Activated CD4-positive, alpha-beta T cell treated with anti-CD3 and anti-CD28 coated beads for 1 hour (primary cell): ENCODE results near the gene POM121L12.

Experiments used
- DNase-seq: peaks from one replicate; pipeline ENCODE4 v3.0.0-alpha.2; 2020

POM121L12 gene

DNA sequence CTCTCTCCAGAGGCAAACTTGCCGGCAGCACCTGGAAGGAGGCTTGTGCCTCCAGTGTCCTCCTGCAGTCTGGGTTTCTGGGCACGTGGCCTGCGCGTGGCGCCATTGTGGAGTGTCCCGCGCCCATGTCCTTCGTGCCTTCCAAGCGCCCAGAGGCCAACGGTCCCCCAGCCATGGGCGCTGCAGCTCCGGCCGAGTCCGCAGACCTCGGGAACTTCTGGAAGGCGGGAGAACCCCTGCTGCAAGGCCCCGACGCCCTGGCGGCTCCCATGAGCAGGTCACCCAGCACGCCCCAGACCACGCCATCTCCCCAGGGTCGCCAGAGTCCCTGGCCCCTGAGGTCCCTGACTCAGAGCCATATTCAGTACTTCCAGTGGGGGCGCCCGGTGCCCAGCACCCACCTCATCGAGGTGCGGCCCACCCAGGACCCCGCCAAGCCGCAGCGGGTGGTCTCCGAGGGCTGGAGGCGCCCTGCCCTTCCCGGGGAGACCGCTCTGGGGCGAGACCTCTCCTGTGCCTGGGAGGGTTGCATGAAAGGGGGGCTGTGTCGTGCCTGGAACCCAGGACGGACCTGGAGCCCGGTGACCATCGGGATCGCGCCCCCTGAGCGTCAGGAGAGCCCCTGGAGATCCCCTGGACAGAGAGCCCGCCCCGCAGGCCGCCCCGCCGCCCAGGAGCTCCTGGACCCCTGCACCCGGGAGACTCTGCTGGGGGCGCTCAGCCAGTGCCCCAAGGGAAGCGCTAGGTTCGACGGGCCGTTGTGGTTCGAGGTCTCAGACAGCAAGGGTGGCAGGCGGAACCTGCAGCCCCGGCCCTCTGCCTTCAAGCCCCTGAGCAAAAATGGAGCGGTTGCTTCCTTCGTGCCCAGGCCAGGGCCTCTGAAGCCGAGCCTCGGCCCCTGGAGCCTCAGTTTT is at the start of gene POM121L12:
POM121L12 (plus strand) TSS at position 135 of the 914 bp plus-strand sequence; CDS start at position 174, 39 bp downstream.
- no peak for DNase-seq

DNA sequence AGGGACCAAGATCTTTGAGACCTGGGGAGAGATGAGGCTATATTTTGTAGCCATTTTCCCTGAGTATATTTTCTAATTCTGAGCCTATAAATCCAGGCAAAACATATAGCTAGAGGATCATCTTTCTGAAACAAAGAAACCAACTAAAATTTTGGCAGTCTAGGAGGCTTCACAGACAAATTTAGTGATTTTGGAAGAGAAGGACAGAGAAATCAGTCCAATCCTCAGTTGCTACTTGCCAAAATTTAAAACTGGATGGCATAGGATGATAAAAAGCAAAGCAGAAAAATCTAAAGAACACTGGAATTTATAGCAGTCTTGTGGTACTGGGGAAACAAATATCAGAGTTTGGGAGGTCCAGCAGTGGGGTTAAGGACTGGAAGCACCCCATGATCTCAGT is 43.4 kb upstream of the POM121L12 start:
- DNase-seq: no peak

- no peak for DNase-seq
These were observed 42.8 kb upstream of the POM121L12 start for GRCh38 chr7:52992479-52993162.

DNA sequence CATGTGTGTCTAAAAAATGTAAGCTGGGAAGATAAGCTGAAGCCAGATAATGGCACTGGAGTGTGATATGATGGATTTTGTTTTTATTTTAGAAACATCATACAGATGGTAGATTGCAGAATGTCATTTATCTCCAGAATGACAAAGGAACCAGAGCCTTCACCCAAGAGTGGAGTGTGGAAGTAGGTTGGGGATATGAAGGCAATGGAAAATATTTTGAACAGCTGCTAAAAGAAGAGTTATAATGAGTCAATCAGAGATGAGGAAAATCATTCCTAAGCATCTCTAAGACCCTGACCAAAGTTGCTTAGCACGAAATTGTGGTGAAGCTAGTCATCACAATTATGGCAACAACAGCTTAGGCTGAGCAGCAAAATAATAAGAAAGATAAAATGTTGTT is 39.8 kb upstream of the POM121L12 start:
- DNase-seq: no peak

- DNase-seq: no peak
These were observed 34.2 kb upstream of the POM121L12 start for GRCh38 chr7:53001221-53001620.

DNA sequence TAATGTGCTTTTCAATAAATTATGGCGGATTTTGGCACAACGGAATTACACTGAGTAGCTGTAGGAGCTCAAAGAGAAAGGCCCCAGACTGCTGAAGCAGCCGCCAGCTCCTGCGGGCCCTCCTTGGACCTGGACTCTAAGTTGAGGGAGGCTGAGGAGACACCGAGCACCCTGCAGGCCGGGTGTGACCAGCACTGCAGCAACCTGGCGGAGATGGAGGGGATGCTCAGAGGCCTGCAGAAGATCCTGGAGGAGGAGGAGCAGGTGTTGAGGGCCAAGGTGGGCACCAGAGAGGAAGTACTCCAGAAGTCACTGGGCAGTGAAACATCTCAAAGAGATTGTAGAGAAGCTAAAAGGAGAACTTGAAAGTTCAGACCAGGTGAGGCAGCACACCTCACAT is 33.0 kb upstream of the POM121L12 start:
- DNase-seq: no peak

- DNase-seq: no peak
These were observed 31.6 kb upstream of the POM121L12 start for GRCh38 chr7:53003653-53004445.

DNA sequence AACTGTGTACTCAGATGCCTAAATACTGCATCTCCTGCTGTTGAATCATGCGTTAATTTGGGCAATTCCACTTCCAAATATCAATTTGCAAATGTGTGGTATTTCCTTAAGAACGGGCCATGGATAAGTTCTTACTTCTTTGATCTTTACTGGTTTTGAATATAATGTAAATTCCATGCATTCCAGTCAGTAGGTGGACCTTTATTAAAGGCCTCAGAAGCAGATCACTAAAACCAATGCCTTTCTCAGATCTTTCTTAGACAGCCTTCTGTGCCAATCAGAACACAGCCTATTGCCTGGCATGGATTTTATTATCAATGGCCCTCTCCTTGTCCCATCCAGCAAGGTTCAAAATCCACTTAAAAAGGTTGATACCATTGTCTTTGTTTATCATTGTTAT is 21.5 kb upstream of the POM121L12 start:
- DNase-seq: no peak

- DNase-seq: no peak
These were observed 20.0 kb upstream of the POM121L12 start for GRCh38 chr7:53015463-53015862.

GRCh38 chr7:53022893-53023292 is 12.5 kb upstream of the POM121L12 start:
- DNase-seq: no peak

GRCh38 chr7:53048638-53049037 is 13.2 kb downstream of the POM121L12 start:
- DNase-seq: no peak

DNA sequence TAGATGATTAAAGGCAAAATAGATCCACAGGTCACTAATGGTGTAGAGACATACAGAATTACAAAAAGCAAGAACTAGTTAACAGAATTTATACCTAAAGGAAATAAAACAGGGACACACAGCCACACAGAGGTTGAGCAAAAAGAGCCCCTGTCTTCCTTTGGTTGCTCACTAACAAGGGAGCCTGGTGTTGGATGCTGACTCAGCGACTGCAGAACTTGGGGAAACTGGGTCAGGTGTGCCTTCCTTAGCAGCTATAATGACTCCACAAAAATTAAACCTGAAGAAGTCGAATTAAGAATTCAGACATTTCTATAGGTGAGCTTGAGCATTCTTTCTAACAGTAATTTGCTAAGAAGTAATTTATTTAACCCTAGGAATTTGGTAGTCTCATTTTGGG is 15.0 kb downstream of the POM121L12 start:
- DNase-seq: no peak

DNA sequence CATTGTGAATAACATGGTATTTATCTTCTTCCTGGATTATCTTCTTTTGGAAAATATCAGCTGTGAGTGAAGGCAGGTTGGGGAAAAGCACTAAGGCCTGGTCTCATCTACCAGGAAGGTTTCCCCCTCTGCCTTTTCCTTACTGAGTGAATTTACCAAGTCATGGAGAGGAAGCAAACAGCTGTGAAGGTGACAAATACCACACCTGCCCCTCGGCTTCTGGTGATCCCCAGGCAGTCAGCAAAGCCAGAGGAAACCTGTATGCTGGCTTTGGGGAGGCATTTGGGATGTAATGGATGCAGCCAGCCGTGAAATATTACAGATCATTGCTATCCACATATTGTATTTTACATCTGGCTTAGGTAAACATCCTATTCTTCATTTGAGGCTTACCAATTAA is 24.2 kb downstream of the POM121L12 start:
- no peak for DNase-seq

DNA sequence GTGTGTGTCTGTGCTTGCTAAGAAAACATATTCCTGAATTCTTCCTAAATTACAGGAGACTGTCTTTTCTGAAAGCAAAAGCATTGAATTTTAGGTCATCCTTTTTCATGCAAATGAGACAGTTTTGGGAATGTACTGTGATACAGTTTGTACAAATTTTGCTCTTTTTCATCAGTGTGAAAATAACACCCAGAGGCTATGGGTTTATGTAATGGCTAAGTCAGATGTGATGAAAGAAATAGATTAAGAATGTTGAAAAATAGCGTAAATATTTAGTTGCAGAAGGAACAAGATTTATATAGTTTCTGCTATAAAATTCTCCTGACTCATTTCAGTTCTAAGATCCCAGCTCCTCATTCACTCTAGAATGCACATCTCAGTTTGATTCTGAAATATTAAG is 24.6 kb downstream of the POM121L12 start:
- no peak for DNase-seq

GRCh38 chr7:53062796-53063195 is 27.4 kb downstream of the POM121L12 start:
- DNase-seq: no peak

GRCh38 chr7:53068673-53069072 is 33.2 kb downstream of the POM121L12 start:
- DNase-seq: no peak

- DNase-seq: no peak
These were observed 35.5 kb downstream of the POM121L12 start for GRCh38 chr7:53070883-53071282.
